Gastroesophageal sphincter (tissue), 4 donors: ENCODE measurements around the gene EMILIN1. TPM values are rescaled to one million over a fixed set of nuclear protein-coding genes. Genes with fewer than 3 reads are reported as not detected.

Experiments used
- ATAC-seq: fragments of 150-250 bp; one replicate; pipeline ENCODE4 v1.9.1; 2016; ENCODE audit warnings: mild to moderate bottlenecking, moderate library complexity
- H3K27ac ChIP-seq, 4 donors: fragments of 200-600 bp; sonication (generic) in 3 of 4; 1 replicate in 3 of 4; 2 replicates in 1 of 4; pipeline ENCODE4 v1.5.1; 2016 to 2019
- H3K27me3 ChIP-seq: fragments of 200-600 bp; sonication (generic); one replicate; pipeline ENCODE4 v1.5.1; 2019
- H3K36me3 ChIP-seq, 2 donors: fragments of 200-600 bp; sonication (generic); one replicate each; pipeline ENCODE4 v1.5.1; 2019; ENCODE audit warnings: control low read depth in 1 of 2
- H3K4me1 ChIP-seq, 3 donors: fragments of 200-600 bp; sonication (generic); 1 replicate in 2 of 3; 2 replicates in 1 of 3; pipeline ENCODE4 v1.5.1; 2016 to 2019; ENCODE audit warnings: control low read depth in 2 of 3
- H3K4me3 ChIP-seq, 2 donors: fragments of 200-600 bp; sonication (generic); one replicate each; pipeline ENCODE4 v1.5.1; 2019; ENCODE audit warnings: mild to moderate bottlenecking in 1 of 2, moderate library complexity in 1 of 2
- H3K9me3 ChIP-seq, 3 donors: fragments of 200-600 bp; sonication (generic); one replicate each; pipeline ENCODE4 v1.5.1; 2017 to 2019; ENCODE audit warnings: control low read depth in 2 of 3
- EP300 ChIP-seq: sonication (generic); formaldehyde crosslinking; IDR thresholded peaks from one replicate; pipeline ENCODE4 v1.6.1; 2017; ENCODE audit warnings: antibody characterized with exemption, mild to moderate bottlenecking
- POLR2A ChIP-seq, 2 donors: fragments of 450-650 bp; IDR thresholded peaks; one replicate each; pipeline ENCODE4 v1.6.1; 2017; ENCODE audit warnings: antibody characterized with exemption in 2 of 2, mild to moderate bottlenecking in 2 of 2, moderate library complexity in 1 of 2
- POLR2AphosphoS5 ChIP-seq: sonication (generic); formaldehyde crosslinking; IDR thresholded peaks from one replicate; pipeline ENCODE4 v1.6.1; 2017; ENCODE audit warnings: antibody characterized with exemption
- WGBS, 2 donors: methylation state at CpG; one replicate each; pipeline ENCODE4 v1.1.5; 2018; ENCODE audit warnings: low coverage in 1 of 2; 5-methylcytosine and 5-hydroxymethylcytosine counted together
- total RNA-seq, 4 donors: library from RNA; depleted of rRNA; stranded (reverse); fragments of >200 nt; gene quantifications; one replicate each; pipeline ENCODE4 v1.1.0, GENCODE V29; 2016
- TF ChIP-seq, protein P1 (sequence below), 4 experiments: fragments of 200-600 bp in 2 of 4; fragments of 450-650 bp in 2 of 4; sonication (generic) in 1 of 4; IDR thresholded peaks; one replicate each; pipeline ENCODE4 v1.5.1; 2017 to 2019; ENCODE audit warnings: antibody characterized with exemption in 4 of 4, mild to moderate bottlenecking in 2 of 4, moderate library complexity in 2 of 4

The EMILIN1 gene
- total RNA-seq, 4 donors from 2014 or later = 94.1 to 257 (median 174) TPM

- Histone ChIP-seq H3K4me1 (peaks cover 0 to 6% (median 0%) of the 10 kb centered on the region in 3 donors), H3K27me3 (no peaks in the 10 kb centered on the region), H3K36me3 (peaks cover 0 to 63% of the 10 kb centered on the region in 2 donors), H3K27ac (no peak overlapping the region), H3K4me3 (no peak overlapping the region), H3K9me3 (no peaks in the 10 kb centered on the region)
- ATAC-seq = no peak
- TF ChIP-seq POLR2A (IDR thresholded peaks at IDR 0.05) = no peak
- WGBS, 2 donors = 95% methylated on average over 3 of the region's 3 CpGs; no CpG with 5 or more reads in 1 of the 2 donors
Observed at GRCh38 chr2:27060323-27060722, 18.1 kb upstream of the EMILIN1 start.

- no peak for ATAC-seq
- WGBS, 2 donors = 57 to 60% methylated on average over 2 of the region's 3 CpGs
- peaks cover 3 to 38% (median 12%) of the 10 kb centered on the region in 3 donors for H3K4me1 ChIP-seq
- TF ChIP-seq POLR2AphosphoS5 (no peak), EP300 (no peak), POLR2A (IDR thresholded peaks at IDR 0.05) (no peak)
- TF ChIP-seq, protein P1, sequence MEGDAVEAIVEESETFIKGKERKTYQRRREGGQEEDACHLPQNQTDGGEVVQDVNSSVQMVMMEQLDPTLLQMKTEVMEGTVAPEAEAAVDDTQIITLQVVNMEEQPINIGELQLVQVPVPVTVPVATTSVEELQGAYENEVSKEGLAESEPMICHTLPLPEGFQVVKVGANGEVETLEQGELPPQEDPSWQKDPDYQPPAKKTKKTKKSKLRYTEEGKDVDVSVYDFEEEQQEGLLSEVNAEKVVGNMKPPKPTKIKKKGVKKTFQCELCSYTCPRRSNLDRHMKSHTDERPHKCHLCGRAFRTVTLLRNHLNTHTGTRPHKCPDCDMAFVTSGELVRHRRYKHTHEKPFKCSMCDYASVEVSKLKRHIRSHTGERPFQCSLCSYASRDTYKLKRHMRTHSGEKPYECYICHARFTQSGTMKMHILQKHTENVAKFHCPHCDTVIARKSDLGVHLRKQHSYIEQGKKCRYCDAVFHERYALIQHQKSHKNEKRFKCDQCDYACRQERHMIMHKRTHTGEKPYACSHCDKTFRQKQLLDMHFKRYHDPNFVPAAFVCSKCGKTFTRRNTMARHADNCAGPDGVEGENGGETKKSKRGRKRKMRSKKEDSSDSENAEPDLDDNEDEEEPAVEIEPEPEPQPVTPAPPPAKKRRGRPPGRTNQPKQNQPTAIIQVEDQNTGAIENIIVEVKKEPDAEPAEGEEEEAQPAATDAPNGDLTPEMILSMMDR (IDR thresholded peaks at IDR 0.05) = no peak
- H3K27ac ChIP-seq = no peak overlapping the region
- no peak overlapping the region for H3K4me3 ChIP-seq
- H3K36me3 ChIP-seq = peaks cover 0 to 60% of the 10 kb centered on the region in 2 donors
- H3K9me3 ChIP-seq = no peaks in the 10 kb centered on the region
- H3K27me3 ChIP-seq = no peaks in the 10 kb centered on the region
Observed at GRCh38 chr2:27065128-27065527, 13.3 kb upstream of the EMILIN1 start.

- H3K36me3 ChIP-seq = peaks cover 0 to 53% of the 10 kb centered on the region in 2 donors
- no peak for TF ChIP-seq EP300
- TF ChIP-seq, protein P1 (IDR thresholded peaks at IDR 0.05) = no peak
- no peak for TF ChIP-seq POLR2AphosphoS5
- no peak for TF ChIP-seq POLR2A (IDR thresholded peaks at IDR 0.05)
- WGBS, 2 donors = 86 to 92% methylated on average over 1 to 4 of the region's 5 CpGs
Observed at GRCh38 chr2:27067385-27067784, 11.0 kb upstream of the EMILIN1 start.

GRCh38 chr2:27069436-27069835, 9.0 kb upstream of the EMILIN1 start:
- TF ChIP-seq EP300 = no peak
- TF ChIP-seq, protein P1 (IDR thresholded peaks at IDR 0.05) = no peak
- no peak for TF ChIP-seq POLR2A (IDR thresholded peaks at IDR 0.05)
- no peak for TF ChIP-seq POLR2AphosphoS5
- Histone ChIP-seq H3K36me3 (peaks cover 0 to 53% of the 10 kb centered on the region in 2 donors), H3K9me3 (no peaks in the 10 kb centered on the region), H3K27me3 (no peaks in the 10 kb centered on the region), H3K27ac (peak overlapping the region in 3 of 4 donors; percentile 51 to 98 (median 96)), H3K4me3 (peak overlapping the region in 1 of 2 donors; percentile 82), H3K4me1 (peaks cover 5 to 68% (median 25%) of the 10 kb centered on the region in 3 donors)
- WGBS, 2 donors = 83 to 95% methylated on average over 2 to 4 of the region's 6 CpGs
- no peak for ATAC-seq

More at GRCh38 chr2:27067385-27067784, 11.0 kb upstream of the EMILIN1 start:
- H3K4me1 ChIP-seq = peaks cover 5 to 54% (median 20%) of the 10 kb centered on the region in 3 donors
- H3K4me3 ChIP-seq = no peak overlapping the region
- H3K27ac ChIP-seq = peak overlapping the region in 1 of 4 donors; percentile 11
- H3K9me3 ChIP-seq = no peaks in the 10 kb centered on the region
- no peaks in the 10 kb centered on the region for H3K27me3 ChIP-seq
- no peak for ATAC-seq

DNA sequence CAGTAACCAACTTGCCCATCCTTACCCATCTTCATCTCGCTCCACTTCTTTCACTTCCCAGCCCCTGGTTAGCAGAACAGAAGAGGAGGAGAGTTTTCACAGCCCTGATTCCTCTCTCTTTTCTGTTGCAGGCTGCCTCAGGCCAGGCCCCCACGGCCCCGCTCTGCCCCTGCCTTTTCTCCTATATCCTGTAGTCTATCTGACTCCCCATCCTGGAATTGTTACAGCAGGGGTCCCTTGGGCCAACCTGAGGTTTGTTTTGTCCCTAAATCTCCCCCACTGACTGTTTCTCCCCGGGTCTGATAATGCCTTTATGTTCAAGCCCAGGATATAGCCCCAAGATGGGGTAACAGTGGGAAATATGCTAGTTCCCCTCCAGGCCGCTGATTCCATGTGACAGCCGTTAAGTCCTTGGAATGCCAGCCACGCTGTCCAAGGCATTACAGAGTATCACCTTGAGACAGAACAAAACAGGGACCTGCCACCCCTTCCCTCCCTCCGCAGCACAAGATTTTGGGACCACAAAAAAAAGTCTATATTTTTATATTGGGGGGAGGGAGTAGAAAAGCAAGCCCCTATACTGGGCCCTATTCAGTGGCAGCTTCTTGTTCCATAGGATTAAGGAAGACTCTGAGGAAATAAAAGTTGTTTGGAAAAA, 8.3 kb upstream of the EMILIN1 start:
- Histone ChIP-seq H3K36me3 (peaks cover 0 to 49% of the 10 kb centered on the region in 2 donors), H3K4me1 (peaks cover 5 to 75% (median 32%) of the 10 kb centered on the region in 3 donors), H3K4me3 (peak overlapping the region in 1 of 2 donors; percentile 82), H3K27ac (peak overlapping the region in 3 of 4 donors; percentile 96 to 98 (median 98)), H3K9me3 (no peaks in the 10 kb centered on the region), H3K27me3 (no peaks in the 10 kb centered on the region)
- TF ChIP-seq POLR2A (IDR thresholded peaks at IDR 0.05) (no peak), EP300 (no peak), POLR2AphosphoS5 (no peak)
- TF ChIP-seq, protein P1 (IDR thresholded peaks at IDR 0.05) = no peak
- WGBS, 2 donors = 63 to 71% methylated on average over 3 to 6 of the region's 8 CpGs
- no peak for ATAC-seq
